A549 (cell line): ENCODE data around the gene EPB41L2.

ENCODE experiments used
- CTCF ChIP-seq: fragments of >200 bp; sonication (Bioruptor Twin); formaldehyde crosslinking; IDR thresholded peaks from 3 replicates; pipeline ENCODE4 v1.5.1; 2016
- ELK1 ChIP-seq: fragments of 150-350 bp; IDR thresholded peaks from 2 replicates; pipeline ENCODE4 v1.6.1; 2014; ENCODE audit warnings: low read depth, mild to moderate bottlenecking, low read length
- EP300 ChIP-seq, 2 experiments: fragments of >200 bp; sonication (Bioruptor Twin); formaldehyde crosslinking; IDR thresholded peaks; 2 replicates in 1 of 2; 3 replicates in 1 of 2; pipeline ENCODE4 v1.6.1; 2016 to 2017
- JUN ChIP-seq, 2 experiments: fragments of >200 bp; sonication (Bioruptor Twin); formaldehyde crosslinking; IDR thresholded peaks; 2 replicates in 1 of 2; 3 replicates in 1 of 2; pipeline ENCODE4 v1.6.1; 2016 to 2017
- JUNB ChIP-seq: fragments of >200 bp; sonication (Bioruptor Twin); formaldehyde crosslinking; IDR thresholded peaks from 2 replicates; pipeline ENCODE4 v1.6.1; 2016
- MAZ ChIP-seq: fragments of 150-350 bp; IDR thresholded peaks from 2 replicates; pipeline ENCODE4 v1.6.1; 2014; ENCODE audit warnings: antibody characterized with exemption, low read depth, low read length, borderline replicate concordance
- NFE2L2 ChIP-seq: fragments of 150-350 bp; conservative IDR thresholded peaks from 2 replicates; pipeline ENCODE4 v1.6.1; 2014; ENCODE audit warnings: low read length
- NR3C1 ChIP-seq: fragments of >200 bp; sonication (Bioruptor Twin); formaldehyde crosslinking; IDR thresholded peaks from 3 replicates; pipeline ENCODE4 v1.6.1; 2017
- POLR2A ChIP-seq: IDR thresholded peaks from 2 replicates; pipeline ENCODE4 v1.6.1; 2012; ENCODE audit warnings: mild to moderate bottlenecking, low read length
- POLR2AphosphoS2 ChIP-seq: conservative IDR thresholded peaks from 2 replicates; pipeline ENCODE4 v1.6.1; 2012; ENCODE audit warnings: low read length, improper control_type of control experiment, inconsistent platforms
- RNF2 ChIP-seq: fragments of 200-600 bp; sonication (generic); IDR thresholded peaks from 2 replicates; pipeline ENCODE4 v1.6.1; 2016; ENCODE audit warnings: low read depth, mild to moderate bottlenecking, antibody characterized with exemption, moderate library complexity, borderline replicate concordance
- TF ChIP-seq, protein P1 (sequence below): fragments of 450-650 bp; IDR thresholded peaks from 2 replicates; pipeline ENCODE4 v1.6.1; 2014; ENCODE audit warnings: antibody characterized with exemption

DNA sequence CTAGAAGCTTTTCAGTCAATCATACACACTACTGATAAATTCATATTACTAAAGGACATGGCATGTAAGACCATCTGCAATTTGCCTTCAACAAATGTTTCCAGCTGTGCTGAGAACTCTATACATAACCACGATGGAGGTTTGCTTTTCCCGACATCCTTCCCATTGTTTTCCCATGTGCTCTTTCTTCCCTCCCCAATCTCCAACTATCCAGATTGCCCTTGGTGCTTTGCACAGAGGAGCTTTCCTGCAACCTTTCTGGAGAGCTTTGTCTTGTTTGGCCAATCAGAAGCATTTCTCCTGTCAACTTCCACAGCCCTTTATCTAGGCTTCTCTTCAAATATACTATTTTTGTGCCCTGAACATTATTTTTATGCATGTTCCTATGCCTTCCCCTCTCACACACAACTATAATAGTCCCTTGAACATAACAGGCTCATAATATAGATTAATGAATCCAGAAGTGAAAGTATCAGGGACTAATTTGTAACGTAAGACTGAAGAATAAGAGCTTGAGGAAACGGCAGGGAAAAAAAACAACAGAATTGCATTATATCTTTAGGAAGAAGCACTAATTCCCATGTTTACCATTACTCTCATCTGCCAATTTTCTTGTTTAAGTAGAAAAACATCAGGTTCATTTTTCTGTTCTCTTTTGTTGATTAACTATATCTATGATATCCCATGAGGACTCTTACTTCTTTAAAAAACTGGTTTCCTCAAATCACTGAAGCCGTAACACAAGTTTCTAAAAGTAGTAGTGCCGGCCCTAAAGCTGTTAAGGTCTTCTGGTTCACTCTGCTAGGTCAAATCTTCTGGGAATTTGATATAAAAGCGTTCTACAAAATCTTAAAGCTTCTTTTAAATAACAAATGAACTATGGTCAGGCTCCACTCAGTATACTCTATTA, 215.8 kb downstream of the EPB41L2 start:
- no peak for TF ChIP-seq ELK1
- TF ChIP-seq NFE2L2 = no peak
- no peak for TF ChIP-seq CTCF
- no peak for TF ChIP-seq JUNB
- TF ChIP-seq NR3C1 = no peak
- TF ChIP-seq EP300 (IDR thresholded peaks at IDR 0.05) = no peak
- no peak for TF ChIP-seq RNF2
- TF ChIP-seq POLR2A = no peak
- no peak for TF ChIP-seq JUN (IDR thresholded peaks at IDR 0.05)
- TF ChIP-seq, protein P1, sequence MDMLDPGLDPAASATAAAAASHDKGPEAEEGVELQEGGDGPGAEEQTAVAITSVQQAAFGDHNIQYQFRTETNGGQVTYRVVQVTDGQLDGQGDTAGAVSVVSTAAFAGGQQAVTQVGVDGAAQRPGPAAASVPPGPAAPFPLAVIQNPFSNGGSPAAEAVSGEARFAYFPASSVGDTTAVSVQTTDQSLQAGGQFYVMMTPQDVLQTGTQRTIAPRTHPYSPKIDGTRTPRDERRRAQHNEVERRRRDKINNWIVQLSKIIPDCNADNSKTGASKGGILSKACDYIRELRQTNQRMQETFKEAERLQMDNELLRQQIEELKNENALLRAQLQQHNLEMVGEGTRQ = no peak
- no peak for TF ChIP-seq POLR2AphosphoS2
- no peak for TF ChIP-seq MAZ
